Chondrocyte (in vitro differentiated cells): ENCODE data around the gene SH3PXD2A. TPM values are rescaled to one million over a fixed set of nuclear protein-coding genes. Genes with fewer than 3 reads are reported as not detected.

Experiments used
- DNase-seq: peaks from one replicate; pipeline ENCODE4 v3.0.0; 2021; ENCODE audit warnings: mixed read lengths, low spot score
- H3K27ac Mint-ChIP-seq: one replicate; pipeline ENCODE4 v1.8.0; 2021; ENCODE audit warnings: mild to moderate bottlenecking, moderate library complexity, mixed read lengths; ENCODE audit not compliant: unreplicated experiment
- H3K27me3 Mint-ChIP-seq: 2 replicates; pipeline ENCODE4 v1.8.0; 2021; ENCODE audit warnings: low read depth, mixed read lengths
- H3K36me3 Mint-ChIP-seq: 2 replicates; pipeline ENCODE4 v1.8.0; 2021; ENCODE audit warnings: low read depth, mixed read lengths
- H3K4me1 Mint-ChIP-seq: 2 replicates; pipeline ENCODE4 v1.8.0; 2021; ENCODE audit warnings: low read depth, mild to moderate bottlenecking, mixed read lengths
- H3K4me3 Mint-ChIP-seq: one replicate; pipeline ENCODE4 v1.8.0; 2021; ENCODE audit warnings: mild to moderate bottlenecking, moderate library complexity, mixed read lengths; ENCODE audit not compliant: unreplicated experiment
- H3K9me3 Mint-ChIP-seq: 2 replicates; pipeline ENCODE4 v1.8.0; 2021; ENCODE audit warnings: low read depth, mixed read lengths
- total RNA-seq: library from RNA; stranded (reverse); gene quantifications from 3 replicates; pipeline ENCODE4 v1.2.1, GENCODE V29; 2021
- TF ChIP-seq, protein P1 (sequence below): fragments of 200-600 bp; sonication (generic); IDR thresholded peaks from 2 replicates; pipeline ENCODE4 v1.5.0; 2021; ENCODE audit warnings: antibody characterized with exemption, mild to moderate bottlenecking, moderate library complexity

SH3PXD2A gene
- total RNA-seq, 1 donor from 2014 or later: 46.0 TPM

DNA sequence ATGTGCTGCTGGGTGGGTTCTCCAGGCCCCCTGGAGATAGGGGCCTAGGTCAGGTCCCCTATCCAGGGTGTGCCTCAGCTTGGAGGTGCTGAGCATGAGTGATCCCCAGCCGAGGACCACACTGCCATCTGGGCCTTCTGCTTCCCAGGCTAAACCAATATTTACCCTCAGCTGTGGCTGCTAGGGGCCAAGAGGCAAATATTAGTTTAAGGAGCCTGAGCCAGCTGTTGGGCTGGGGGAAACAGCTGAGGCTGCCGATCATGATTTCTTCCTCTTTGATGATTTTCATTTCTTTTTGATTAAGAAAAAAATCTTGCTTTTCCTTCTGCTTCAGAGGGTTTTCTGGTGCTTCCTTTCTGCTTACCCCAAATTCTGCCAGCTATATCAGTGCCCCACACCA is 278.5 kb downstream of the SH3PXD2A start:
- TF ChIP-seq, protein P1, sequence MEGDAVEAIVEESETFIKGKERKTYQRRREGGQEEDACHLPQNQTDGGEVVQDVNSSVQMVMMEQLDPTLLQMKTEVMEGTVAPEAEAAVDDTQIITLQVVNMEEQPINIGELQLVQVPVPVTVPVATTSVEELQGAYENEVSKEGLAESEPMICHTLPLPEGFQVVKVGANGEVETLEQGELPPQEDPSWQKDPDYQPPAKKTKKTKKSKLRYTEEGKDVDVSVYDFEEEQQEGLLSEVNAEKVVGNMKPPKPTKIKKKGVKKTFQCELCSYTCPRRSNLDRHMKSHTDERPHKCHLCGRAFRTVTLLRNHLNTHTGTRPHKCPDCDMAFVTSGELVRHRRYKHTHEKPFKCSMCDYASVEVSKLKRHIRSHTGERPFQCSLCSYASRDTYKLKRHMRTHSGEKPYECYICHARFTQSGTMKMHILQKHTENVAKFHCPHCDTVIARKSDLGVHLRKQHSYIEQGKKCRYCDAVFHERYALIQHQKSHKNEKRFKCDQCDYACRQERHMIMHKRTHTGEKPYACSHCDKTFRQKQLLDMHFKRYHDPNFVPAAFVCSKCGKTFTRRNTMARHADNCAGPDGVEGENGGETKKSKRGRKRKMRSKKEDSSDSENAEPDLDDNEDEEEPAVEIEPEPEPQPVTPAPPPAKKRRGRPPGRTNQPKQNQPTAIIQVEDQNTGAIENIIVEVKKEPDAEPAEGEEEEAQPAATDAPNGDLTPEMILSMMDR: no peak
- DNase-seq: no peak
- Mint-ChIP-seq H3K9me3 (no peaks in the 10 kb centered on the region), H3K4me1 (peaks cover 6% of the 10 kb centered on the region), H3K36me3 (no peaks in the 10 kb centered on the region), H3K4me3 (no peak overlapping the region), H3K27me3 (peaks cover 28% of the 10 kb centered on the region), H3K27ac (no peak overlapping the region)

DNA sequence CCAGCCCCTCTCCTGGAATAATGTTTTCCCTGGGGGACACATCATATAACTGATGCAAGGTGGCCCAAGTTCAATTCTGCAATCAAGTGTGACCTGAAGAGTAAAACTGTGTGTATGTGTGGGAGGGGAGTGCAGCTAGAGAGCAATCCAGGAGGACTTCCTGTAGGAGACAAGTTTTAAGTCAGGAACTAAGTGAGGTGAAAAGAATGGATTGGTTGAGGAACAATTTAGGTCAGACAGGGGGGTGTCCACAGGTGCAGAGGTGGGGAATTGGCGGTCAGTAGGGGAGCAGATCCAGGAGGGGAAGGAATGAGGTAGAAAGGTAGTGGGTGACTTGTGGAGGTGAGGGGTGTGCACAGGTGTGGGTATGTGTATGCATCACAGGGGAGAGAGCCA is 279.3 kb downstream of the SH3PXD2A start:
- DNase-seq: no peak
- Mint-ChIP-seq H3K9me3 (no peaks in the 10 kb centered on the region), H3K4me1 (peaks cover 6% of the 10 kb centered on the region), H3K36me3 (no peaks in the 10 kb centered on the region), H3K4me3 (no peak overlapping the region), H3K27ac (no peak overlapping the region), H3K27me3 (peaks cover 29% of the 10 kb centered on the region)
- TF ChIP-seq, protein P1: no peak

DNA sequence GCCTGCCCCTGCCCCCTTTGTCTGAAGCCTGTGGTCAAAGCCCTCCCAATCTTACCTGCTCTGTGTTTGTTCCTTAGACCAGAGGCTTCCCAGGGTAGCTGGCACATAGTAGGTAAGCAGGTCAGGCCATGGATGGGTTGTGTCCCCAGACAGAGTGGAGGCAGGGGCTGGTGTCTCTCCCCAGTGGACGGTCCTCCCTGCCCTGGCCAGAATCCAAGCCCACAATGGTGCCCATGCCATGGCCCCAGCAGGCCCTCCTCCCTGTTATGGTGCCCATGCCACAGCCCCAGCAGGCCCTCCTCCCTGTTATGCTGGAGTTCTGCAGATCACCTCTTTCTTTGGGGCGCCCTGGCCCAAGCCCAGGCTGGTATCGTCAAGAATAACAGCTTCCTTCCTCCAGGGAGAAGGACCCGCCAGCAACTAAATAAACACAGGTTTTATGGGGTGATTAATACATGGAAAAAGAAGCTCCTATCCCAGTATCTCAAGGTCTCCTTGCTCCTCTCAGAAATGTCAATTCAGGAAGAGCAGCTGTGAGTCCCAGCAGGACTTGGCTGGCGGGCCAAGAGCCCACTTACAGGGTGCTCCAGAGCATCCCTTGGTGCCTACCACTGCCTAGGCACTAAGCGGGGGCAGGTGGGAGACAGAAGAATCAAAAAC is 279.8 kb downstream of the SH3PXD2A start:
- TF ChIP-seq, protein P1: no peak
- H3K4me1 Mint-ChIP-seq: peaks cover 2% of the 10 kb centered on the region
- DNase-seq: no peak
- H3K27me3 Mint-ChIP-seq: peaks cover 26% of the 10 kb centered on the region
- no peak overlapping the region for H3K27ac Mint-ChIP-seq
- H3K9me3 Mint-ChIP-seq: no peaks in the 10 kb centered on the region
- H3K36me3 Mint-ChIP-seq: no peaks in the 10 kb centered on the region
- no peak overlapping the region for H3K4me3 Mint-ChIP-seq

DNA sequence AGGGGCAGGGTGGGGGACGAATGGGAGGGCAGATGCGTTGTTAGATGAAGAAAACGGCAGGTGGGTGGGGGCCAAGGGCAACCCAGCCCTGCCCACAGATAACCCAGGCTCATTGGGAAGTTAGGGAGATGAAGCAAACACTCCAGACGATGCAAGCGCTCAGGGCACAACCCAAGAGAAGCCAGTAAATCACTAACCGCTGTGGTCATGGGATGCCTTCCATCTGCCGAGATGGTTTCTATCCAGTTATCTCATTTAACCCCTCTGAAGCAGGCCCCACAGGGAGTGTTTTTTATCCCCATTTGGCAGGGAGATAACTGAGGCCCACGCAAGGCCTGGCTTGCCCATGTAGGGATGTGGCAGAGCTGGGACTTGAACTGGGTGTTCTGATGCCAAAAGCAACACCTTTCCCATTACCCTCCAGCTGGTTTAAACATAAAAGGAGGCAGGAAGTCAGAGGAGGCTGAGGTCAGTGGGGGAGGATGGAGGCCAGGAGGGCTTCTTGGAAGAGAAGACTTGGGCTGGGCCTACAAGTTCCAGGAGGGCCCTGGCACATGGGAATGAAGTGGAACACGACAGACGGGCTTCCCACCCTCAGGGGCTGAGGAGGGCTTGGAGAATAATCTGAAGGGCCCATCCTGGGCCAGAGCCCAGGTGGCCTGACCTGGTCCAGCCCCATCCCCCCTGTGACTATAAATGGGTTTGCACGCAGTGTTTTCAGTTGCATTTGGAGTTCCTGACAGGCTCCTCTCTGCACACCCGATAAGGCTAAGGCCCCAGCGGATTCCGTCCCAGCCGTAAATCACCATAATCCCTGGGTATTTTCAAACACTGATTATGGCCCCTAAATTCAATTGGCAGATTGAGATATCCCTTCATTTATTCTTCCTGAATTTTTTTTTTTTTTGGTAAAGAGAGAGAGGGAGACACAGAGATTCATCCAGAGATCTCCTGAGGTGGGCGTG is 281.0 kb downstream of the SH3PXD2A start:
- TF ChIP-seq, protein P1: no peak
- Mint-ChIP-seq H3K27ac (no peak overlapping the region), H3K27me3 (peaks cover 30% of the 10 kb centered on the region), H3K36me3 (no peaks in the 10 kb centered on the region), H3K4me3 (no peak overlapping the region), H3K9me3 (no peaks in the 10 kb centered on the region), H3K4me1 (no peaks in the 10 kb centered on the region)
- no peak for DNase-seq

DNA sequence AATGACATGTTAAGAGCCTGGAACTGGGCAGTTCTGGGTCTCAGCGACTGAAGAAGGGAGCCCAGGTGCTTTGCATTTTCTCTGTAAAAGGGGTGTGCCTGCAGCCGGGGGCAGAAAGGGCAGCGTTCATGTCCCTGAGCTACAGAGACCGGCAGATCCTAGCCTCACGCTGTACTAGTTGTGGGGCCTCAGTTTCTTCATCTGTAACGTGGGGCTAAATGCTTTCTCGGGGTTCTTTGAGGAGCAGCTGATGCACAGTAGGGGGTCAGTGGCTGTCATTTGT is 282.2 kb downstream of the SH3PXD2A start:
- no peak overlapping the region for H3K4me3 Mint-ChIP-seq
- no peaks in the 10 kb centered on the region for H3K36me3 Mint-ChIP-seq
- no peaks in the 10 kb centered on the region for H3K9me3 Mint-ChIP-seq
- no peak for DNase-seq
- H3K27ac Mint-ChIP-seq: no peak overlapping the region
- TF ChIP-seq, protein P1: no peak
- no peaks in the 10 kb centered on the region for H3K4me1 Mint-ChIP-seq
- H3K27me3 Mint-ChIP-seq: peaks cover 32% of the 10 kb centered on the region
